ENCODE results near the gene PLD6. TPM values are rescaled to one million over a fixed set of nuclear protein-coding genes. Genes with fewer than 3 reads are reported as not detected.

The PLD6 gene
- total RNA-seq, 4 donors from 2014 or later: 3.3 to 9.1 (median 5.2) TPM

DNA sequence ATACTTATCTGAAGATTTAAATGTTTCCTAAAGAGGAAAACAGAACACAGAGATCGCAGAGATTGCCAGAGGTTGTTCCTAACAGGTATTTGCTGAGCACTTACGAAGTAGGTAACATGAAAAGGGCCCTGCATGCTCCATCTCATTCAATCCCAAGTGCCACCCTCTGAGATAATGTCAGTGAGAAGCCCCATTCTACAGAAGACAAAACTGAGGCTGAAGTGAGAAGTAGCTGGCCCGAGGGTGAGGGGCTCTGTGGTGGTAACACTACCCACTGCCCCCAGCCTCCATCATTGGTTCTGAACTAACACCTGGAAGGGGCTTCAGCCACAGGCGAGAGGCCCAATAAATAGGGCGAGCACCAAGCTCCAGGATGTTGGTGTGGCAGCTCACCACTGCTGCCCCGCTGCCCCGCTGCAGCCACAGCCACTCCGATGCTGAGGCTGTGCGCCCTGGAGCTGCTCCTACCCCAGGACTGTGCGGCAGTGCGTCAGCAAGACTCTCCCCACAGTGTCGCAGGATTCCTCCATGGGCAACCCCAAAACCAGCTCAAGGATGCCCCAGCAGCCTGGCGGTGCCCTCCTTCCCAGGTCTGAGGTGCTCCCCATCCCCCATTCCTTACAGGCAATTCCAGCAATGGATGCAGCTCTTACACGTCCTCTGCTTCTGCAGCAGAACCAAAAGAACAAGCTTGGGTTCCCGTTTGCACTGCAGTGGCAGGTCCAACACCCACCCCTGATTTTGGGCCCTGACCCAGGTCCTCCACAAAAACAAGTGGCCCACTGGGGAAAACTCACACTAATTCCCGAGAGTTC lies 20.5 kb upstream of the PLD6 start:
- no peak for DNase-seq (ENCODE audit: low spot score in 2 of 2)
- no peak overlapping the region for H3K4me3 ChIP-seq
- H3K4me1 ChIP-seq: no peaks in the 10 kb centered on the region
- WGBS: 93% methylated on average over 9 of the region's 16 CpGs
- TF ChIP-seq POLR2AphosphoS5 (IDR thresholded peaks at IDR 0.05) (no peak), EP300 (IDR thresholded peaks at IDR 0.05) (no peak), POLR2A (IDR thresholded peaks at IDR 0.05) (no peak)
- TF ChIP-seq, protein P1, sequence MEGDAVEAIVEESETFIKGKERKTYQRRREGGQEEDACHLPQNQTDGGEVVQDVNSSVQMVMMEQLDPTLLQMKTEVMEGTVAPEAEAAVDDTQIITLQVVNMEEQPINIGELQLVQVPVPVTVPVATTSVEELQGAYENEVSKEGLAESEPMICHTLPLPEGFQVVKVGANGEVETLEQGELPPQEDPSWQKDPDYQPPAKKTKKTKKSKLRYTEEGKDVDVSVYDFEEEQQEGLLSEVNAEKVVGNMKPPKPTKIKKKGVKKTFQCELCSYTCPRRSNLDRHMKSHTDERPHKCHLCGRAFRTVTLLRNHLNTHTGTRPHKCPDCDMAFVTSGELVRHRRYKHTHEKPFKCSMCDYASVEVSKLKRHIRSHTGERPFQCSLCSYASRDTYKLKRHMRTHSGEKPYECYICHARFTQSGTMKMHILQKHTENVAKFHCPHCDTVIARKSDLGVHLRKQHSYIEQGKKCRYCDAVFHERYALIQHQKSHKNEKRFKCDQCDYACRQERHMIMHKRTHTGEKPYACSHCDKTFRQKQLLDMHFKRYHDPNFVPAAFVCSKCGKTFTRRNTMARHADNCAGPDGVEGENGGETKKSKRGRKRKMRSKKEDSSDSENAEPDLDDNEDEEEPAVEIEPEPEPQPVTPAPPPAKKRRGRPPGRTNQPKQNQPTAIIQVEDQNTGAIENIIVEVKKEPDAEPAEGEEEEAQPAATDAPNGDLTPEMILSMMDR (IDR thresholded peaks at IDR 0.05): no peak
- H3K27ac ChIP-seq: no peak overlapping the region
- H3K27me3 ChIP-seq: no peaks in the 10 kb centered on the region
- H3K9me3 ChIP-seq: no peaks in the 10 kb centered on the region
- H3K36me3 ChIP-seq: peaks cover 100% of the 10 kb centered on the region

DNA sequence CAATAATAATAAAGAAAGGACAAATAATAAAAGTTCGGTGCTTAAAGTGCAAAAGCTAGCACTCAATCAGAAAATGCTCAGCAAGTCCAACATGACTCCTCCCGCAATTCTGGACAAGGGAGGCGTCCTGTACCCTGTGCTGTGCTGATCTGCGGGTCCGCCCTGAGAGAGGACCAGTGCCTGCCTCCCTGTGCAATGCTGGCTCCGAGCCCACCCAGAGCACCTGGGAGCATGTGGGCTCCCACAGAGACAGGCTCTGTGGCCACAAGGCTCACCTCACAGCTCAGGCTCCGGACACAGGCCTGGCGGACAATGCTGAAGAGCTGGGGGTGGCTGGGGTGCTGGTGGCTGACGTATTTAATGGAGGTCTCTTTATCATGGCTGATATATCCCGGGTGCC lies 19.8 kb upstream of the PLD6 start:
- TF ChIP-seq, protein P1 (IDR thresholded peaks at IDR 0.05): no peak
- no peak for TF ChIP-seq POLR2A (IDR thresholded peaks at IDR 0.05)
- no peak for TF ChIP-seq POLR2AphosphoS5 (IDR thresholded peaks at IDR 0.05)
- no peak for TF ChIP-seq EP300 (IDR thresholded peaks at IDR 0.05)
- DNase-seq (ENCODE audit: low spot score in 2 of 2): no peak
- 91% methylated on average over 10 of the region's 10 CpGs for WGBS
- Histone ChIP-seq H3K4me3 (no peak overlapping the region), H3K27me3 (no peaks in the 10 kb centered on the region), H3K9me3 (no peaks in the 10 kb centered on the region), H3K4me1 (no peaks in the 10 kb centered on the region), H3K27ac (no peak overlapping the region), H3K36me3 (peaks cover 100% of the 10 kb centered on the region)

DNA sequence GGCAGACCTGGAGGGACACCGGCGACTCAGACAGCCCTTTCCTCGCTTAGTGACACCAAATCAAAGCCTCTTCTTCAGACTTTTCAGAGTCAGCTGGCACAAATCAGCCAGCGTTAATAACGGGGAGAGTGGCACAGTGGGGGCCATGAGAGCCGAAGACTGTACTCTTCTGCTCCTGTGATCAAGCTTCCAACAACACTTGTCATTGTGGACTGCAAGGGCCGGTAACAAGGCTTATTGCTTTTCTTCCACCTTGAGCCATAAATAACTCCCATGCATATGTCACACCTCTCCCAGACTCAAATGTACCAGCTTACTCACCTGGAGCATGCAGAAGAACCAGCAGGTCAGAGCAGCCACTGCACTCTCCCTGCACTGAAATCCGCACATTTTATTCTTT lies 18.0 kb upstream of the PLD6 start:
- TF ChIP-seq EP300 (IDR thresholded peaks at IDR 0.05) (no peak), POLR2A (IDR thresholded peaks at IDR 0.05) (no peak), POLR2AphosphoS5 (IDR thresholded peaks at IDR 0.05) (no peak)
- TF ChIP-seq, protein P1 (IDR thresholded peaks at IDR 0.05): no peak
- Histone ChIP-seq H3K27me3 (no peaks in the 10 kb centered on the region), H3K36me3 (peaks cover 100% of the 10 kb centered on the region), H3K4me3 (no peak overlapping the region), H3K4me1 (no peaks in the 10 kb centered on the region), H3K9me3 (no peaks in the 10 kb centered on the region), H3K27ac (no peak overlapping the region)
- WGBS: 77% methylated on average over 7 of the region's 8 CpGs
- no peak for DNase-seq (ENCODE audit: low spot score in 2 of 2)

DNA sequence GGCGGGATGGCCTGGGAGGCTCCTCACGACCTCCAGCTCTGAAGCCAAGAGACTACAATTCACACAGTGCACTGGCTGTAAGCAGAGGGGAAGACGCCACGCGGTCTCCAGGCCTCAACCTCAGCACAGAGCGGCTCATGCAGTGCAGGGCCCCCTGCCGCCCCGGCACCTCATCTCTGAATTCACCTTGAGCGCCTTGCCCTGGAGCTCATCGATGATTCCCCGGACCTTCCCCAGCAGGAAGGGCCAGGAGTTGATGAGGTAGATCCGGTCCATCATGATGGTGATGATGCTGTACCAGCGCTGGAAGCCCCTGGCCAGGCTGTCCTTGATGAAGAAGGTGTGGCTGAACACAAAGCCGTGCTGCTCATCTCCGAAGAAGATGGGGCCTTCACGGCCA lies 17.6 kb upstream of the PLD6 start:
- no peak for TF ChIP-seq POLR2A (IDR thresholded peaks at IDR 0.05)
- no peak for TF ChIP-seq POLR2AphosphoS5 (IDR thresholded peaks at IDR 0.05)
- no peak for TF ChIP-seq EP300 (IDR thresholded peaks at IDR 0.05)
- TF ChIP-seq, protein P1 (IDR thresholded peaks at IDR 0.05): no peak
- no peaks in the 10 kb centered on the region for H3K9me3 ChIP-seq
- WGBS: 95% methylated on average over 7 of the region's 16 CpGs
- no peak for DNase-seq (ENCODE audit: low spot score in 2 of 2)
- H3K36me3 ChIP-seq: peaks cover 100% of the 10 kb centered on the region
- H3K27ac ChIP-seq: no peak overlapping the region
- no peaks in the 10 kb centered on the region for H3K4me1 ChIP-seq
- H3K4me3 ChIP-seq: no peak overlapping the region
- no peaks in the 10 kb centered on the region for H3K27me3 ChIP-seq

DNA sequence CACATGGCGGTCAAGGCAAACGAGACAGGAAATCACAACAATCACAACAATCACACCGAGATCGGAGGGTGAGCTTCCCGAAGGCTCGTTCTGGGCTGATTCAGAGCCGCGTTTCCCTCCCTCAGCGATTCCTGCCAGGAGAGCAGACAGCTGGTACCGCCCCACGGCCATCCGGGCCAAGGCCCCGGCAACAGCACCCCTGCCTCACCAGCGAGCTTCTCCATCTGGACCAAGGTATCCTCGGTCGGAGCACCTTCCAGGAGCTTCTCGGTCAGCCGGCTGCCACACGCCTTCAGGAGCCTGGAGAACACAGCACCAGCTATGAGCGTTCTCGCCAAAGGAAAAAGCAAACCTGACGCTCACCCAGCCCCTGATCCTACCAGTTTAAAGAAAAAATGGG lies 15.2 kb upstream of the PLD6 start:
- H3K27me3 ChIP-seq: no peaks in the 10 kb centered on the region
- peaks cover 100% of the 10 kb centered on the region for H3K36me3 ChIP-seq
- 90% methylated on average over 22 of the region's 22 CpGs for whole genome bisulfite sequencing
- H3K4me1 ChIP-seq: no peaks in the 10 kb centered on the region
- no peaks in the 10 kb centered on the region for H3K9me3 ChIP-seq
- DNase-seq (ENCODE audit: low spot score in 2 of 2): no peak
- no peak overlapping the region for H3K27ac ChIP-seq
- no peak overlapping the region for H3K4me3 ChIP-seq
- no peak for TF ChIP-seq POLR2A (IDR thresholded peaks at IDR 0.05)
